NB4 (cell line): ENCODE data around the gene VDR.

Source experiments
- DNase-seq: peaks from one replicate; pipeline ENCODE4 v3.0.0; 2010; ENCODE audit warnings: low read depth
- H3K4me3 ChIP-seq: one replicate; pipeline ENCODE4 v1.5.1; 2011; ENCODE audit warnings: mild to moderate bottlenecking, low read depth, low read length, moderate library complexity
- MAX ChIP-seq: IDR thresholded peaks from 2 replicates; pipeline ENCODE4 v1.6.1; 2011; ENCODE audit warnings: low read depth, low read length
- MYC ChIP-seq: IDR thresholded peaks from 2 replicates; pipeline ENCODE4 v1.6.1; 2011; ENCODE audit warnings: low read depth, low read length
- POLR2A ChIP-seq: IDR thresholded peaks from 2 replicates; pipeline ENCODE4 v1.6.1; 2011; ENCODE audit warnings: mild to moderate bottlenecking; ENCODE audit not compliant: insufficient read length; ENCODE audit errors: extremely low read depth
- TF ChIP-seq, protein P1 (sequence below): IDR thresholded peaks from one replicate; pipeline ENCODE4 v1.5.1; 2012; ENCODE audit warnings: low read depth, low read length

VDR gene

GRCh38 chr12:47888153-47888819, 16.5 kb downstream of the VDR start:
- TF ChIP-seq, protein P1, sequence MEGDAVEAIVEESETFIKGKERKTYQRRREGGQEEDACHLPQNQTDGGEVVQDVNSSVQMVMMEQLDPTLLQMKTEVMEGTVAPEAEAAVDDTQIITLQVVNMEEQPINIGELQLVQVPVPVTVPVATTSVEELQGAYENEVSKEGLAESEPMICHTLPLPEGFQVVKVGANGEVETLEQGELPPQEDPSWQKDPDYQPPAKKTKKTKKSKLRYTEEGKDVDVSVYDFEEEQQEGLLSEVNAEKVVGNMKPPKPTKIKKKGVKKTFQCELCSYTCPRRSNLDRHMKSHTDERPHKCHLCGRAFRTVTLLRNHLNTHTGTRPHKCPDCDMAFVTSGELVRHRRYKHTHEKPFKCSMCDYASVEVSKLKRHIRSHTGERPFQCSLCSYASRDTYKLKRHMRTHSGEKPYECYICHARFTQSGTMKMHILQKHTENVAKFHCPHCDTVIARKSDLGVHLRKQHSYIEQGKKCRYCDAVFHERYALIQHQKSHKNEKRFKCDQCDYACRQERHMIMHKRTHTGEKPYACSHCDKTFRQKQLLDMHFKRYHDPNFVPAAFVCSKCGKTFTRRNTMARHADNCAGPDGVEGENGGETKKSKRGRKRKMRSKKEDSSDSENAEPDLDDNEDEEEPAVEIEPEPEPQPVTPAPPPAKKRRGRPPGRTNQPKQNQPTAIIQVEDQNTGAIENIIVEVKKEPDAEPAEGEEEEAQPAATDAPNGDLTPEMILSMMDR: no peak
- H3K4me3 ChIP-seq: no peak overlapping the region
- no peak for DNase-seq

DNA sequence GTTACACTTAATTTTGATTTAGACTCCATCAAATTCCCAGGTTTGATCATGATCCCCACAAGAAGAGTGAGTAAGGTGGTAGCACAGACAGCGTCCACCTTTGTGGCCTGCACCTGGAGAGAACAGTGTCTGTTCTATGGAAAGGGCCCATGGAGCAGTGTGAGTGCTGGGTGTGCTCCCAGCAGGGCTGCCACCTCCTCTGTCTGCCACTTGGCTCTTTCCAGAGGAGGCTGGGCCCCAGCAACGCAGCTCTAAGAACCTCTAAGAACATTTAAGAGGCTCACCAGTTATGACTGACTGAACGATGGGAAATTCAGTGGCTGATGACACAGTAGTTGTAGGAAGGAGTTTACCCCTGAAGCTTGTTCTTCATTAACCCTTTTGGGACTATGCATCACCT, 17.3 kb downstream of the VDR start:
- no peak for DNase-seq
- no peak overlapping the region for H3K4me3 ChIP-seq
- TF ChIP-seq MAX (no peak), POLR2A (no peak), MYC (no peak)

DNA sequence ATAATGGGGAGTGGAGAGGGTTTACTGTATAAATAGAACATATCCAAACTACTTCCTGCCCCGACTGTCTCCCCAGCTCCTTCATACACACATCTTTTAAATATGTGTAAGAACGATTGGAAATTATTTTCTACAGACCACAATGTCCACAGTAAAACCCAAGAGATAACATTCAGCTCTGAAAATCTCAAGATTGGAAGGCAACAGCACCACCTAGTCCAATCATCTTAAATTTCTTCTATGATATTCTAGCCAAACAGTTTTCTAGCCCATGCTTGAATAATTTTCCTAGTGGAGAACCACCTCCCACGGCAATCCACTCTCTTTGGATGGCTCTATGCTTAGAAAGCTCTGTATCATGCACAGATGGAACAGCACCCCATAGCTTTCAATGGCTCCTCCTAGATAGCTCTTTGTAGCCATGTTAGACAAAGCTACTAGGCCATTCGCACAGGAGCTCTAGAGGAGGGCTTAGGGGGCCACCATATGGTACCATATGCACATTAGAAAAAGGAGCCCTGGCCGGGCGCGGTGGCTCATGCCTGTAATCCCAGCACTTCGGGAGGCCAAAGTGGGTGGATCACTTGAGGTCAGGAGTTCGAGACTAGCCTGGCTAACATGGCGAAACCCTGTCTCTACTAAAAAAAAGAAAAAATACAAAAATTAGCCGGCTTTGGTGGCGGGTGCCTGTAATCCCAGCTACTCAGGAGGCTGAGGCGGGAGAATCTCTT, 18.1 kb downstream of the VDR start:
- TF ChIP-seq, protein P1: no peak
- no peak for TF ChIP-seq POLR2A
- no peak for TF ChIP-seq MAX
- TF ChIP-seq MYC: no peak
- no peak for DNase-seq
- H3K4me3 ChIP-seq: no peak overlapping the region

GRCh38 chr12:47885566-47885965, 19.2 kb downstream of the VDR start:
- DNase-seq: no peak
- no peak overlapping the region for H3K4me3 ChIP-seq
- TF ChIP-seq MYC: no peak
- no peak for TF ChIP-seq POLR2A
- TF ChIP-seq MAX: no peak
- TF ChIP-seq, protein P1: no peak

DNA sequence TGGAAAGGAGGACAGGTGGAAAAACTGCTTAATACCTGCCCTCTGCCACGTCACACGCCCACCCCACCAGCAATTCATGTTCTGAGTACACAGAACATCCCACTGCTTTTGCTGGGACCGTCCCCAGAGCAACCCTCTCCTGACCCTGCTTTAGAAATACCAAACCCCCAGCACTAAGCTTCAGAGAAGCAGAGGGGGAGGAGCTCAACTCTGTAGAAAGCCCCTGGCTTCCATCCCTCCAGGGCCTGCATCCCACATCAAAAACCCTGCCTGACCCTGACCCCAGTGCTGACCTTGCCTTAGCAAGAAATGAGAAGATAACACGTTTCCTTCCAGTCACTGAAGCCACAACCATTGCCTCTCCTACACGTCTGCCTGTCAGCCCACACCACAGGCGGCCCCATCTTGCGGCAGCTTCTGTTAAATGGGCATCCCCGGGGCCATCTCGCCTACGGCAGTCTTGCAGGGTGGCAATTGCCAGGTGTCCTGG, 19.7 kb downstream of the VDR start:
- peak; percentile 45 for DNase-seq

DNA sequence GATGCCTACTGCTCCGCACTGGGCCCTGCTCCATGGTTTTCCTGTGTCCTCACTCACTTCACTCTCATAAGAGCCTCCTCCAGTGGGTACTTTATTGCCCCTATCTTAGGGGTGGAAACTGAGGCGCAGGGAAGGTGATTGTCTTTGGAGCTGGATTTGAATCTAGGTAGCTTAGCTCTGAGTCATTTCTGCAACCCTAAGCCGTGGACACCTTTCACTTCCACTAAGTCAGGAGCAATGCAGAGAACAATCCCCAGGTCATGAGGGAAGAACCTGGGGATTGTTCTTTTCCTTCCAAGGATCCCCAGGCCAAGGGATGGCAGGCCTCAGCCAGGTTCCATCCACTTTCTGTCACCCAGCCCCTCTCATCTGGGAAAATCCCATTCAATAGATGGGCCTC, 20.3 kb downstream of the VDR start:
- no peak overlapping the region for H3K4me3 ChIP-seq
- no peak for DNase-seq
- TF ChIP-seq MYC: no peak
- no peak for TF ChIP-seq POLR2A
- TF ChIP-seq, protein P1: no peak
- no peak for TF ChIP-seq MAX

More for the DNA sequence above, 19.7 kb downstream of the VDR start:
- H3K4me3 ChIP-seq: no peak overlapping the region
- TF ChIP-seq MAX (0 out of 2 replicates have a peak, but pooled peaks have one; percentile 5), MYC (no peak)
- TF ChIP-seq, protein P1: no peak
